Liver (tissue), 3 donors: Measurements from ENCODE around the gene UPK3BL1.
"Not testable (repeated sequence)": the region's sequence is repeated elsewhere in the genome, so short reads cannot be mapped to it uniquely, and the experiment has no call there.

Experiments
- CTCF ChIP-seq: fragments of 150-350 bp; IDR thresholded peaks from 2 replicates; pipeline ENCODE4 v1.5.1; 2017; ENCODE audit warnings: improper control_type of control experiment, low read depth, low read length; ENCODE audit not compliant: missing input control
- GABPA ChIP-seq, 2 donors: IDR thresholded peaks in 1 of 2; conservative IDR thresholded peaks in 1 of 2; 2 replicates each; pipeline ENCODE4 v1.6.1; 2016; ENCODE audit warnings: antibody characterized with exemption in 2 of 2, mild to moderate bottlenecking in 1 of 2, moderate library complexity in 1 of 2
- HNF4A ChIP-seq, 2 donors: conservative IDR thresholded peaks; 2 replicates each; pipeline ENCODE4 v1.6.1; 2016; ENCODE audit warnings: antibody characterized with exemption in 2 of 2, mild to moderate bottlenecking in 2 of 2
- HNF4G ChIP-seq: IDR thresholded peaks from 2 replicates; pipeline ENCODE4 v1.6.1; 2016; ENCODE audit warnings: antibody characterized with exemption
- NR2F2 ChIP-seq: IDR thresholded peaks from 2 replicates; pipeline ENCODE4 v1.6.1; 2016; ENCODE audit warnings: antibody characterized with exemption
- SP1 ChIP-seq: IDR thresholded peaks from 2 replicates; pipeline ENCODE4 v1.6.1; 2018; ENCODE audit warnings: antibody characterized with exemption, mild to moderate bottlenecking
- YY1 ChIP-seq: IDR thresholded peaks from 2 replicates; pipeline ENCODE4 v1.6.1; 2016; ENCODE audit warnings: antibody characterized with exemption, mild to moderate bottlenecking
- TF ChIP-seq, protein P1 (sequence below): IDR thresholded peaks from 2 replicates; pipeline ENCODE4 v1.6.1; 2016; ENCODE audit warnings: antibody characterized with exemption
- TF ChIP-seq, protein P2 (sequence below): IDR thresholded peaks from 2 replicates; pipeline ENCODE4 v1.6.1; 2016; ENCODE audit warnings: antibody characterized with exemption
- donor health status: healthy.
- donor health status: healthy.

DNA sequence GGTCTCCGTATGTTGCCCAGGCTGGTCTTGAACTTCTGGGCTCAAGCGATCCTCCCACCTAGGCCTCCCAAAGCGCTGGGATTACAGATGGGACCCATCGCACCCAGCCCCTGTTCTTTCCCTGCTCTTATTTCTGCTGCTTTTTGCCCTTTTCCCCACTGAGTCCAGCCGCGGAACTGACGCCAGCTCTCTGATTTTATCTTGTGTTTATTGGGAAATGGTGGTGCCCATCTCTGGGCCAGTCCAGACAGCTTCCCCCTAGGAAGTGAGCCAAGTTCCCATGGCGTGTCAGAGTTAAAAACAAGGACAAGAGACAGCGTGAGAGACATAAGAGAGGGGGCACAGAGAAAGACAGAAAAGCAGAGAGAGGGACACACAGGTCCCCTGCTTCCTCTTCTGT, 12.0 kb downstream of the UPK3BL1 start:
- TF ChIP-seq, protein P1, sequence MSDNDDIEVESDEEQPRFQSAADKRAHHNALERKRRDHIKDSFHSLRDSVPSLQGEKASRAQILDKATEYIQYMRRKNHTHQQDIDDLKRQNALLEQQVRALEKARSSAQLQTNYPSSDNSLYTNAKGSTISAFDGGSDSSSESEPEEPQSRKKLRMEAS = not testable (repeated sequence)
- TF ChIP-seq CTCF; SP1; YY1; GABPA (IDR thresholded peaks at IDR 0.05 in 1 of 2, conservative IDR thresholded peaks at IDR 0.05 in 1 of 2); HNF4G; NR2F2; HNF4A (conservative IDR thresholded peaks at IDR 0.05): not testable (repeated sequence)
- TF ChIP-seq, protein P2, sequence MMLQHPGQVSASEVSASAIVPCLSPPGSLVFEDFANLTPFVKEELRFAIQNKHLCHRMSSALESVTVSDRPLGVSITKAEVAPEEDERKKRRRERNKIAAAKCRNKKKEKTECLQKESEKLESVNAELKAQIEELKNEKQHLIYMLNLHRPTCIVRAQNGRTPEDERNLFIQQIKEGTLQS = not testable (repeated sequence)
